GM18870 (cell line): ENCODE data around the gene SLCO2A1.

Experiments
- ATAC-seq: cut with Tn5 transposase; IDR thresholded peaks from one replicate; pipeline ENCODE4 v1.9.1; 2021; ENCODE audit warnings: moderate library complexity; ENCODE audit not compliant: unreplicated experiment

Gene SLCO2A1

GRCh38 chr3:134061401-134061800, 31.7 kb upstream of the SLCO2A1 start:
- ATAC-seq = no peak

GRCh38 chr3:134060561-134061385, 31.0 kb upstream of the SLCO2A1 start:
- ATAC-seq = no peak

GRCh38 chr3:134059671-134060560, 30.2 kb upstream of the SLCO2A1 start:
- ATAC-seq = no peak

GRCh38 chr3:134059035-134059601, 29.4 kb upstream of the SLCO2A1 start:
- ATAC-seq = no peak

- ATAC-seq = no peak
Measured at GRCh38 chr3:134057654-134058110, 28.0 kb upstream of the SLCO2A1 start.

- no peak for ATAC-seq
Measured at GRCh38 chr3:134057006-134057653, 27.4 kb upstream of the SLCO2A1 start.

GRCh38 chr3:134056464-134056891, 26.8 kb upstream of the SLCO2A1 start:
- ATAC-seq = no peak

- ATAC-seq = no peak
Measured at GRCh38 chr3:134055661-134056060, 25.9 kb upstream of the SLCO2A1 start.

- ATAC-seq = no peak
Measured at GRCh38 chr3:134054881-134055280, 25.2 kb upstream of the SLCO2A1 start.

- ATAC-seq = no peak
Measured at GRCh38 chr3:134054231-134054630, 24.5 kb upstream of the SLCO2A1 start.

GRCh38 chr3:134052370-134052769, 22.6 kb upstream of the SLCO2A1 start:
- ATAC-seq = no peak

- no peak for ATAC-seq
Measured at GRCh38 chr3:134049676-134050075, 20.0 kb upstream of the SLCO2A1 start.

GRCh38 chr3:134048278-134048996, 18.7 kb upstream of the SLCO2A1 start:
- no peak for ATAC-seq

GRCh38 chr3:134044459-134044858, 14.7 kb upstream of the SLCO2A1 start:
- ATAC-seq = no peak

GRCh38 chr3:134040066-134040465, 10.3 kb upstream of the SLCO2A1 start:
- ATAC-seq = no peak

- ATAC-seq = no peak
Measured at GRCh38 chr3:134039161-134039862, 9.6 kb upstream of the SLCO2A1 start.

- ATAC-seq = no peak
Measured at GRCh38 chr3:134038716-134039115, 9.0 kb upstream of the SLCO2A1 start.

GRCh38 chr3:134038071-134038491, 8.4 kb upstream of the SLCO2A1 start:
- ATAC-seq = no peak

GRCh38 chr3:134037168-134037567, 7.4 kb upstream of the SLCO2A1 start:
- ATAC-seq = no peak

- ATAC-seq = no peak
Measured at GRCh38 chr3:134036291-134036690, 6.6 kb upstream of the SLCO2A1 start.
